GM12892 (cell line): ENCODE results near the gene AGPS.
"Not testable (repeated sequence)": the region's sequence is repeated elsewhere in the genome, so short reads cannot be mapped to it uniquely, and the experiment has no call there.

Experiments
- POLR2A ChIP-seq: IDR thresholded peaks from 2 replicates; pipeline ENCODE4 v1.6.1; 2011; ENCODE audit warnings: low read depth, low read length, control low read depth
- TAF1 ChIP-seq: IDR thresholded peaks from 2 replicates; pipeline ENCODE4 v1.6.1; 2011; ENCODE audit warnings: low read depth, mild to moderate bottlenecking, control low read depth, low read length, borderline replicate concordance

DNA sequence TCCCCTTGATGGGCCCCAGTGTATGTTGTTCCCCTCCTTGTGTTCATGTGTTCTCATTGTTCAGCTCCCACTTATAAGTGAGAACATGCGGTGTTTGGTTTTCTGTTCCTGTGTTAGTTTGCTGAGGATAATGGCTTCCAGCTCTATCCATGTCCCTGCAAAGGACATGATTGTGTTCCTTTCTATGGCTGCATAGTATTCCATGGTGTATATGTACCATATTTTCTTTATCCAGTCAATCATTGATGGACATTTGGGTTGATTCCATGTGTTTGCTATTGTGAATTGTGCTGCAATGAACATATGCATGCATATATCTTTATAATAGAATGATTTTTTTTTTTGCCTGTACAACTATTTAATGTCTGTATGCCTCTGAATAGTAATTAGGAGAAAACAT, 31.5 kb downstream of the AGPS start:
- TF ChIP-seq TAF1, POLR2A: not testable (repeated sequence)
